NB4 (cell line): ENCODE data around the gene PDXDC1.
"Not testable (repeated sequence)": the region's sequence is repeated elsewhere in the genome, so short reads cannot be mapped to it uniquely, and the experiment has no call there.

Experiments
- CTCF ChIP-seq: IDR thresholded peaks from one replicate; pipeline ENCODE4 v1.5.1; 2012; ENCODE audit warnings: low read depth, low read length
- MYC ChIP-seq: IDR thresholded peaks from 2 replicates; pipeline ENCODE4 v1.6.1; 2011; ENCODE audit warnings: low read depth, low read length
- POLR2A ChIP-seq: IDR thresholded peaks from 2 replicates; pipeline ENCODE4 v1.6.1; 2011; ENCODE audit warnings: mild to moderate bottlenecking; ENCODE audit not compliant: insufficient read length; ENCODE audit errors: extremely low read depth
- TF ChIP-seq, protein P1 (sequence below): IDR thresholded peaks from 2 replicates; pipeline ENCODE4 v1.6.1; 2011; ENCODE audit warnings: low read depth, low read length

DNA sequence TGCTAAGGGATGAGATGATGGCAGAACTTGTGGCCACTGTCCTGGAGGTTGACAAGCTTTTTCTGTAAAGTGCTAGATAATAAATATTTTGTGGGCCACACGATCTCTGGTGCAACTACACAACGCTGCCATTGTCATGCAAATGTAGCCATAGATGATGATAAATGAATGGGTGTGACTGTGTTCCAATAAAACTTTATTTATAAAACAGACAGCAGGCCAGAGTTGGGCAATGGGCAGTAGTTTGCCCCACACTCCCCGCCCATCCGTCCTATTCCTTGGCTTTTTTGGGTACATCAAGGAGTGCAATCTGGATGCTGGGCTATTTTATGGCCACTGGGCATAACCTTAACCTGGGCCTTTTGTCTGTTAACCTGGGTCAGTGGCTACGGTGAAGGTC is 184.8 kb downstream of the PDXDC1 start:
- not testable (repeated sequence) for TF ChIP-seq CTCF, POLR2A, MYC
- TF ChIP-seq, protein P1, sequence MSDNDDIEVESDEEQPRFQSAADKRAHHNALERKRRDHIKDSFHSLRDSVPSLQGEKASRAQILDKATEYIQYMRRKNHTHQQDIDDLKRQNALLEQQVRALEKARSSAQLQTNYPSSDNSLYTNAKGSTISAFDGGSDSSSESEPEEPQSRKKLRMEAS, result not testable (repeated sequence)
